ENCODE results near the gene RABGAP1.

RABGAP1 gene

GRCh38 chr9:122944960-122945888 is 4.4 kb downstream of the RABGAP1 start:
- DNase-seq (ENCODE audit: low read depth, low spot score) = no peak

- DNase-seq (ENCODE audit: low read depth, low spot score) = no peak
These were observed 5.7 kb downstream of the RABGAP1 start for GRCh38 chr9:122946461-122947005.

- DNase-seq (ENCODE audit: low read depth, low spot score) = no peak
These were observed 7.5 kb downstream of the RABGAP1 start for GRCh38 chr9:122948313-122948712.

GRCh38 chr9:122949696-122950095 is 8.9 kb downstream of the RABGAP1 start:
- no peak for DNase-seq (ENCODE audit: low read depth, low spot score)

- DNase-seq (ENCODE audit: low read depth, low spot score) = no peak
These were observed 9.4 kb downstream of the RABGAP1 start for GRCh38 chr9:122950263-122950662.

GRCh38 chr9:122951056-122951455 is 10.2 kb downstream of the RABGAP1 start:
- DNase-seq (ENCODE audit: low read depth, low spot score) = no peak

GRCh38 chr9:122954253-122954691 is 13.5 kb downstream of the RABGAP1 start:
- DNase-seq (ENCODE audit: low read depth, low spot score) = no peak

- no peak for DNase-seq (ENCODE audit: low read depth, low spot score)
These were observed 15.1 kb downstream of the RABGAP1 start for GRCh38 chr9:122955961-122956360.

GRCh38 chr9:122961139-122961538 is 20.3 kb downstream of the RABGAP1 start:
- no peak for DNase-seq (ENCODE audit: low read depth, low spot score)

- no peak for DNase-seq (ENCODE audit: low read depth, low spot score)
These were observed 34.4 kb downstream of the RABGAP1 start for GRCh38 chr9:122975196-122975595.

GRCh38 chr9:122978601-122979000 is 37.8 kb downstream of the RABGAP1 start:
- DNase-seq (ENCODE audit: low read depth, low spot score) = no peak

- no peak for DNase-seq (ENCODE audit: low read depth, low spot score)
These were observed 45.2 kb downstream of the RABGAP1 start for GRCh38 chr9:122986010-122986409.

GRCh38 chr9:122988141-122988540 is 47.3 kb downstream of the RABGAP1 start:
- DNase-seq (ENCODE audit: low read depth, low spot score) = no peak

- DNase-seq (ENCODE audit: low read depth, low spot score) = no peak
These were observed 48.3 kb downstream of the RABGAP1 start for GRCh38 chr9:122988920-122989621.

- DNase-seq (ENCODE audit: low read depth, low spot score) = peak; percentile 11
These were observed 50.6 kb downstream of the RABGAP1 start for GRCh38 chr9:122991370-122991830.

- DNase-seq (ENCODE audit: low read depth, low spot score) = no peak
These were observed 55.8 kb downstream of the RABGAP1 start for GRCh38 chr9:122996586-122996985.

- DNase-seq (ENCODE audit: low read depth, low spot score) = no peak
These were observed 57.6 kb downstream of the RABGAP1 start for GRCh38 chr9:122998448-122998847.

- DNase-seq (ENCODE audit: low read depth, low spot score) = no peak
These were observed 59.7 kb downstream of the RABGAP1 start for GRCh38 chr9:123000371-123001068.

- DNase-seq (ENCODE audit: low read depth, low spot score) = no peak
These were observed 61.9 kb downstream of the RABGAP1 start for GRCh38 chr9:123002754-123003153.

- no peak for DNase-seq (ENCODE audit: low read depth, low spot score)
These were observed 62.6 kb downstream of the RABGAP1 start for GRCh38 chr9:123003466-123003865.

GRCh38 chr9:123005964-123006363 is 65.1 kb downstream of the RABGAP1 start:
- DNase-seq (ENCODE audit: low read depth, low spot score) = no peak

GRCh38 chr9:123007269-123007668 is 66.4 kb downstream of the RABGAP1 start:
- no peak for DNase-seq (ENCODE audit: low read depth, low spot score)

Data from activated CD4-positive, CD25-positive, alpha-beta regulatory T cell treated with anti-CD3 and anti-CD28 coated beads, Interleukin-2, amount 50 U/mL, for 16 hours (primary cell).